Lower leg skin (tissue), 3 donors: ENCODE results near the gene VAMP4.

Experiments
- POLR2A ChIP-seq, 2 donors: fragments of 450-650 bp; IDR thresholded peaks; one replicate each; pipeline ENCODE4 v1.6.1; 2016 to 2017; ENCODE audit warnings: antibody characterized with exemption in 2 of 2, mild to moderate bottlenecking in 1 of 2, moderate library complexity in 1 of 2
- TF ChIP-seq, protein P1 (sequence below), 3 donors: fragments of 450-650 bp; IDR thresholded peaks; one replicate each; pipeline ENCODE4 v1.5.1; 2016; ENCODE audit warnings: antibody characterized with exemption in 3 of 3, mild to moderate bottlenecking in 3 of 3, moderate library complexity in 2 of 3

DNA sequence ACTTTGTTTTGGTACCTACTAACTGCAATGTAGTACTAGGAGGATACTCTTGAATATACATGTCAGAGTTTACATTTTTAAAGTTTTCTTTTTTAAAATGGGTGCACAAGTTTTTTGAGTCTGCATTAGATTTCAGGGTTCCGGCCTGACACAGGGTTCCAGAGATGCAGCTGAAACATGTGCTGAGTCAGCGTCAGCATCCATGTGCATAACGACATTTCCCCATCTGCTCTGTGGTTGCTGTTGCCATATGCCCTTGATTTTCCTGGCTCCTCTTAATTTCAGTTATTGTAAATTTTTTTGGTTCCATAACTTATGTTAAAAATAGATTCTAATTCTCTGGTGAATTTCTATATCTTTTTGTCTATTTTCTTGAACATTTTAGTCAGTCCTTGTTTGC is 27.3 kb upstream of the VAMP4 start:
- TF ChIP-seq, protein P1, sequence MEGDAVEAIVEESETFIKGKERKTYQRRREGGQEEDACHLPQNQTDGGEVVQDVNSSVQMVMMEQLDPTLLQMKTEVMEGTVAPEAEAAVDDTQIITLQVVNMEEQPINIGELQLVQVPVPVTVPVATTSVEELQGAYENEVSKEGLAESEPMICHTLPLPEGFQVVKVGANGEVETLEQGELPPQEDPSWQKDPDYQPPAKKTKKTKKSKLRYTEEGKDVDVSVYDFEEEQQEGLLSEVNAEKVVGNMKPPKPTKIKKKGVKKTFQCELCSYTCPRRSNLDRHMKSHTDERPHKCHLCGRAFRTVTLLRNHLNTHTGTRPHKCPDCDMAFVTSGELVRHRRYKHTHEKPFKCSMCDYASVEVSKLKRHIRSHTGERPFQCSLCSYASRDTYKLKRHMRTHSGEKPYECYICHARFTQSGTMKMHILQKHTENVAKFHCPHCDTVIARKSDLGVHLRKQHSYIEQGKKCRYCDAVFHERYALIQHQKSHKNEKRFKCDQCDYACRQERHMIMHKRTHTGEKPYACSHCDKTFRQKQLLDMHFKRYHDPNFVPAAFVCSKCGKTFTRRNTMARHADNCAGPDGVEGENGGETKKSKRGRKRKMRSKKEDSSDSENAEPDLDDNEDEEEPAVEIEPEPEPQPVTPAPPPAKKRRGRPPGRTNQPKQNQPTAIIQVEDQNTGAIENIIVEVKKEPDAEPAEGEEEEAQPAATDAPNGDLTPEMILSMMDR (IDR thresholded peaks at IDR 0.05) = no peak
- no peak for TF ChIP-seq POLR2A (IDR thresholded peaks at IDR 0.05)
